Activated CD4-positive, alpha-beta T cell treated with anti-CD3 and anti-CD28 coated beads for 36 hours (primary cell): Measurements from ENCODE around the gene PAX8. TPM values are rescaled to one million over a fixed set of nuclear protein-coding genes. Genes with fewer than 3 reads are reported as not detected.

Experiments
- ATAC-seq: fragments of 200-7000 bp; cut with Tn5 transposase; one replicate; pipeline ENCODE4 v1.10.0; 2021; ENCODE audit warnings: mild to moderate bottlenecking, moderate library complexity
- CTCF ChIA-PET: fragments of 350-600 bp; sonication (Branson Sonifier 250); formaldehyde crosslinking; loops from one replicate; lab custom pipeline; 2021; ENCODE audit warnings: antibody characterized with exemption; lab: Charles Lee
- POLR2A ChIA-PET: fragments of 350-600 bp; sonication (Branson Sonifier 250); formaldehyde crosslinking; loops from one replicate; lab custom pipeline; 2021; ENCODE audit warnings: antibody characterized with exemption, inconsistent platforms; lab: Charles Lee
- DNase-seq: peaks from one replicate; pipeline ENCODE4 v3.0.0-alpha.2; 2020
- H3K27ac Mint-ChIP-seq: one replicate; pipeline ENCODE4 v1.8.0; 2021; ENCODE audit warnings: mixed read lengths
- H3K27me3 Mint-ChIP-seq: one replicate; pipeline ENCODE4 v1.8.0; 2021; ENCODE audit warnings: mixed read lengths
- H3K36me3 Mint-ChIP-seq: one replicate; pipeline ENCODE4 v1.8.0; 2021; ENCODE audit warnings: low read depth, mixed read lengths
- H3K4me1 Mint-ChIP-seq: one replicate; pipeline ENCODE4 v1.8.0; 2021; ENCODE audit warnings: mixed read lengths
- H3K4me3 Mint-ChIP-seq: one replicate; pipeline ENCODE4 v1.8.0; 2021; ENCODE audit warnings: mild to moderate bottlenecking, moderate library complexity, mixed read lengths
- H3K9me3 Mint-ChIP-seq: one replicate; pipeline ENCODE4 v1.8.0; 2021; ENCODE audit warnings: low read depth, mixed read lengths
- intact Hi-C, 2 experiments: fragments of 100-400 bp; cut with DNase I in 1 of 2; cut with micrococcal nuclease in 1 of 2; formaldehyde crosslinking; loops; one replicate each; pipeline versions ENCODE4 v1.14.2 to v1.15.1; 2022 to 2024; cut with DNase I, micrococcal nuclease
- total RNA-seq, 2 experiments: library from RNA; stranded (reverse); gene quantifications; one replicate each; pipeline ENCODE4 v1.2.3, GENCODE V29; 2021

PAX8 gene
- total RNA-seq, 2 experiments from 2014 or later: 1.4 to 2.1 TPM

GRCh38 chr2:113276761-113277425 lies 1.8 kb downstream of the PAX8 start:
- ChIA-PET CTCF (interaction anchor here (0.7 to 1.1 kb wide), 4 partner anchors 93 to 337 kb away, joined by 3 to 7 read pairs (median 4); no protein-coding TSS in a partner anchor), POLR2A (no interaction called here)
- intact Hi-C loops: loop anchor here in 1 of 2 experiments (10.0 kb wide), 1 partner anchor 228 kb away; no protein-coding TSS in a partner anchor
- ATAC-seq: no peak
- H3K4me1 Mint-ChIP-seq: peaks cover 21% of the 10 kb centered on the region
- no peak overlapping the region for H3K27ac Mint-ChIP-seq
- no peak for DNase-seq
- no peaks in the 10 kb centered on the region for H3K36me3 Mint-ChIP-seq
- no peaks in the 10 kb centered on the region for H3K9me3 Mint-ChIP-seq
- no peak overlapping the region for H3K4me3 Mint-ChIP-seq
- H3K27me3 Mint-ChIP-seq: peaks cover 57% of the 10 kb centered on the region

GRCh38 chr2:113276216-113276760 lies 2.4 kb downstream of the PAX8 start:
- Mint-ChIP-seq H3K4me3 (no peak overlapping the region), H3K27me3 (peaks cover 61% of the 10 kb centered on the region), H3K9me3 (no peaks in the 10 kb centered on the region), H3K4me1 (peaks cover 21% of the 10 kb centered on the region), H3K36me3 (no peaks in the 10 kb centered on the region), H3K27ac (no peak overlapping the region)
- no peak for DNase-seq
- intact Hi-C loops: loop anchor here in 1 of 2 experiments (10.0 kb wide), 1 partner anchor 229 kb away; no protein-coding TSS in a partner anchor
- POLR2A ChIA-PET: no interaction called here
- CTCF ChIA-PET: interaction anchor here (0.6 to 1.1 kb wide), 5 partner anchors 27 to 336 kb away, joined by 3 to 7 read pairs (median 4); no protein-coding TSS in a partner anchor
- no peak for ATAC-seq

DNA sequence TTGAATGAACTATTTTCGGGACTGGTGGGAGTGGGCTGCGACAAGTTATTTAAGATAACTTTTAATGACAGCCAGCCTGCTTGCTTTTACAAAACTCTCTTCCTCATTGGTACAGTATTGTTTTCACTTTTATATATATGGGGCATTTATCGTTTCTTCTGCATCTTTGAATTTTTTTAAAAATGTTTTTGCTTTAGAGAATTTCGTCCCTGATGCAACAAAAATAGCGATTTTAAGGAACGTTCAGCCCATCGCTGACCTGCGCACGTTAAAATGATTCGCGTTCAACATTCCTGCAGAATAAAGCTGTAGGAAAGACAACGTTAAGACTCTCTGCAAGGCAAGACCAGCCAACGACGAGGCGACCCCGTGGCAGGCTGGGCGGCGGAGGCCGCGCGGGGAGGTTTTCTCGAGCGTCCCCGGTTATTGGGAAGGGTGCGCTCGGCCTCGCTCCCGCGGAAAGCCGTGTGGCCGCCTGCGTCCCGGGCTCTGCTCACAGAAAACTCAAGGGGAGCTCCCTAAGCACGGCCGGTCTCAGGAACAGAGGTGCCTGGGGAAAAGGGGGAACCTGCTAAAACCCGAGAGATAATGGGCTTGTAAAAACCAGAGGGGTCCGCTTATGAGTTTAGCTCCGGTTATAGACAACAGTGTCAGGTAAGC lies 3.0 kb downstream of the PAX8 start:
- DNase-seq: no peak
- no peaks in the 10 kb centered on the region for H3K9me3 Mint-ChIP-seq
- intact Hi-C loops: loop anchor here in 1 of 2 experiments (10.0 kb wide), 1 partner anchor 229 kb away; no protein-coding TSS in a partner anchor
- H3K36me3 Mint-ChIP-seq: no peaks in the 10 kb centered on the region
- ATAC-seq: no peak
- peaks cover 21% of the 10 kb centered on the region for H3K4me1 Mint-ChIP-seq
- peaks cover 61% of the 10 kb centered on the region for H3K27me3 Mint-ChIP-seq
- ChIA-PET POLR2A (no interaction called here), CTCF (interaction anchor here (0.6 to 1.1 kb wide), 4 partner anchors 27 to 335 kb away, joined by 3 to 5 read pairs (median 4); no protein-coding TSS in a partner anchor)
- H3K4me3 Mint-ChIP-seq: no peak overlapping the region
- no peak overlapping the region for H3K27ac Mint-ChIP-seq

- DNase-seq (no peak), ATAC-seq (no peak)
- Mint-ChIP-seq H3K27me3 (peaks cover 55% of the 10 kb centered on the region), H3K36me3 (no peaks in the 10 kb centered on the region), H3K4me3 (no peak overlapping the region), H3K27ac (no peak overlapping the region), H3K4me1 (peaks cover 21% of the 10 kb centered on the region), H3K9me3 (no peaks in the 10 kb centered on the region)
- ChIA-PET CTCF (interaction anchor here (0.7 to 1.6 kb wide), 2 partner anchors 10 to 24 kb away, joined by 3 to 6 read pairs; no protein-coding TSS in a partner anchor), POLR2A (no interaction called here)
- intact Hi-C loops: loop anchor here in 1 of 2 experiments (10.0 kb wide), 1 partner anchor 230 kb away; no protein-coding TSS in a partner anchor
Measured at GRCh38 chr2:113274432-113274831, 4.3 kb downstream of the PAX8 start.

- Mint-ChIP-seq H3K4me3 (no peak overlapping the region), H3K9me3 (no peaks in the 10 kb centered on the region), H3K27ac (no peak overlapping the region), H3K27me3 (peaks cover 52% of the 10 kb centered on the region), H3K4me1 (peaks cover 21% of the 10 kb centered on the region), H3K36me3 (no peaks in the 10 kb centered on the region)
- no peak for DNase-seq
- ChIA-PET CTCF (interaction anchor here (0.7 to 1.6 kb wide), 3 partner anchors 10 to 116 kb away, joined by 3 to 9 read pairs (median 6); no protein-coding TSS in a partner anchor), POLR2A (no interaction called here)
- no peak for ATAC-seq
- intact Hi-C loops: loop anchor here in 1 of 2 experiments (10.0 kb wide), 1 partner anchor 231 kb away; no protein-coding TSS in a partner anchor
Measured at GRCh38 chr2:113273981-113274380, 4.7 kb downstream of the PAX8 start.

- CTCF ChIA-PET: interaction anchor here (1.0 to 1.6 kb wide), 6 partner anchors 20 to 135 kb away, joined by 3 to 9 read pairs (median 5); no protein-coding TSS in a partner anchor
- no peaks in the 10 kb centered on the region for H3K9me3 Mint-ChIP-seq
- peaks cover 21% of the 10 kb centered on the region for H3K4me1 Mint-ChIP-seq
- H3K4me3 Mint-ChIP-seq: no peak overlapping the region
- POLR2A ChIA-PET: no interaction called here
- intact Hi-C loops: loop anchor here in 1 of 2 experiments (10.0 kb wide), 1 partner anchor 232 kb away; no protein-coding TSS in a partner anchor
- H3K27ac Mint-ChIP-seq: no peak overlapping the region
- H3K36me3 Mint-ChIP-seq: no peaks in the 10 kb centered on the region
- ATAC-seq (peak; percentile 94), DNase-seq (peak; percentile 55)
- H3K27me3 Mint-ChIP-seq: peaks cover 52% of the 10 kb centered on the region
Measured at GRCh38 chr2:113273027-113273551, 5.6 kb downstream of the PAX8 start.

DNA sequence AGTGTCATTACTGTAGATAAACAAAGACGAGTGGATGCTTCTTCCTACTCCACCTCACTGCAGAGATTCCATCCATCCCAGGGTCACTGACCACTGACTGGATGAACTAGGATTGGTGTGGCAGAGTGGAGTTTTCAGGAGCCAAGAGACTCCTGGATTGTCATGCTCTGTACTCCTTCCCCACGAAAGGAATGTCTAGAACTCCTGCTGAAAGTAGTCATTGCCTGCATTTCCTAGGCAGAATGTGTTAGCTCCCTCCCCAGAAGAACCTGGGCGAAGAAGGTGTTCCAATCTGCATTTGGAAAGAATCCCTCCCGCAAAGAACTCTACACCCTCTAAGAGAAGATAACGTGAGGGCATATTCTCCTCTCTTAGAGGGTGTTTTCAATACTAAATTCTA lies 6.2 kb downstream of the PAX8 start:
- DNase-seq (no peak), ATAC-seq (no peak)
- H3K27ac Mint-ChIP-seq: no peak overlapping the region
- POLR2A ChIA-PET: no interaction called here
- peaks cover 52% of the 10 kb centered on the region for H3K27me3 Mint-ChIP-seq
- no peaks in the 10 kb centered on the region for H3K36me3 Mint-ChIP-seq
- no peak overlapping the region for H3K4me3 Mint-ChIP-seq
- intact Hi-C loops: loop anchor here in 1 of 2 experiments (10.0 kb wide), 1 partner anchor 232 kb away; no protein-coding TSS in a partner anchor
- H3K9me3 Mint-ChIP-seq: no peaks in the 10 kb centered on the region
- CTCF ChIA-PET: interaction anchor here (1.0 to 1.9 kb wide), 6 partner anchors 19 to 134 kb away, joined by 3 to 9 read pairs (median 4); no protein-coding TSS in a partner anchor
- peaks cover 21% of the 10 kb centered on the region for H3K4me1 Mint-ChIP-seq

GRCh38 chr2:113268621-113269360 lies 9.9 kb downstream of the PAX8 start:
- Mint-ChIP-seq H3K27ac (no peak overlapping the region), H3K36me3 (no peaks in the 10 kb centered on the region), H3K4me1 (peaks cover 7% of the 10 kb centered on the region), H3K4me3 (no peak overlapping the region), H3K27me3 (peaks cover 23% of the 10 kb centered on the region), H3K9me3 (no peaks in the 10 kb centered on the region)
- intact Hi-C loops: no loop called here
- DNase-seq (no peak), ATAC-seq (no peak)
- ChIA-PET CTCF (interaction anchor here (0.6 kb wide), 2 partner anchors 327 to 576 kb away, joined by 3 to 4 read pairs; no protein-coding TSS in a partner anchor), POLR2A (no interaction called here)

DNA sequence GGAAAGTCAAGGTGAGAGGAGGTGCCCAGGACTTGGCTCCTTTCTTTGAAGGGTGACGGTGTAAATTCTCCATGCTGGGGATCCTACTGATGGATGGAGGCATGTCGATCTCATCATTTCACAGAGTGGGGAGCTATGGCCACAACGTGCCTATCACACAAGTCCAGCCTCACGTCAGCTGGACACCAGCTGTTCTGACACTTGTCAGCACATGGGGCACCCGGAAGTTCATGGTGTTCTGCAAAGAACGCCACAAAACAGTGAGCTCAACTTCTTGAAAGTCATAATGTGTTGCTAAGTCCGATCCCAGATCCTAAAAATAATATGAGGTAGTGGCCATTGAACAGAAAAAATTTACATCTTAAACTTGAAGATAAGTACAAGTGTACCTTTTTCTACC lies 12.3 kb downstream of the PAX8 start:
- ATAC-seq (no peak), DNase-seq (no peak)
- ChIA-PET CTCF (interaction anchor here (0.7 to 1.2 kb wide), 2 partner anchors 15 to 44 kb away, joined by 3 read pairs; no protein-coding TSS in a partner anchor), POLR2A (no interaction called here)
- intact Hi-C loops: no loop called here
- Mint-ChIP-seq H3K36me3 (no peaks in the 10 kb centered on the region), H3K27ac (no peak overlapping the region), H3K4me3 (no peak overlapping the region), H3K4me1 (no peaks in the 10 kb centered on the region), H3K9me3 (no peaks in the 10 kb centered on the region), H3K27me3 (peaks cover 6% of the 10 kb centered on the region)

GRCh38 chr2:113264713-113265403 lies 13.9 kb downstream of the PAX8 start:
- Mint-ChIP-seq H3K27me3 (peaks cover 3% of the 10 kb centered on the region), H3K9me3 (no peaks in the 10 kb centered on the region), H3K27ac (no peak overlapping the region), H3K36me3 (no peaks in the 10 kb centered on the region), H3K4me3 (no peak overlapping the region), H3K4me1 (no peaks in the 10 kb centered on the region)
- intact Hi-C loops: no loop called here
- POLR2A ChIA-PET: no interaction called here
- no peak for ATAC-seq
- DNase-seq: no peak
- CTCF ChIA-PET: interaction anchor here (0.8 to 2.1 kb wide), 6 partner anchors 9 to 130 kb away, joined by 3 to 6 read pairs (median 4); no protein-coding TSS in a partner anchor
